NCI-H510A treated with DMSO at 0.1 percent for 48 hours (cell line): Measurements from ENCODE around the gene PALLD.

Experiments
- DNase-seq: peaks from one replicate; lab custom pipeline; 2025; lab: John Stamatoyannopoulos, UW

The PALLD gene

GRCh38 chr4:168734703-168735678 is 238.1 kb downstream of the PALLD start:
- DNase-seq = no peak

- no peak for DNase-seq
Observed at GRCh38 chr4:168735735-168736134, 238.9 kb downstream of the PALLD start.

DNA sequence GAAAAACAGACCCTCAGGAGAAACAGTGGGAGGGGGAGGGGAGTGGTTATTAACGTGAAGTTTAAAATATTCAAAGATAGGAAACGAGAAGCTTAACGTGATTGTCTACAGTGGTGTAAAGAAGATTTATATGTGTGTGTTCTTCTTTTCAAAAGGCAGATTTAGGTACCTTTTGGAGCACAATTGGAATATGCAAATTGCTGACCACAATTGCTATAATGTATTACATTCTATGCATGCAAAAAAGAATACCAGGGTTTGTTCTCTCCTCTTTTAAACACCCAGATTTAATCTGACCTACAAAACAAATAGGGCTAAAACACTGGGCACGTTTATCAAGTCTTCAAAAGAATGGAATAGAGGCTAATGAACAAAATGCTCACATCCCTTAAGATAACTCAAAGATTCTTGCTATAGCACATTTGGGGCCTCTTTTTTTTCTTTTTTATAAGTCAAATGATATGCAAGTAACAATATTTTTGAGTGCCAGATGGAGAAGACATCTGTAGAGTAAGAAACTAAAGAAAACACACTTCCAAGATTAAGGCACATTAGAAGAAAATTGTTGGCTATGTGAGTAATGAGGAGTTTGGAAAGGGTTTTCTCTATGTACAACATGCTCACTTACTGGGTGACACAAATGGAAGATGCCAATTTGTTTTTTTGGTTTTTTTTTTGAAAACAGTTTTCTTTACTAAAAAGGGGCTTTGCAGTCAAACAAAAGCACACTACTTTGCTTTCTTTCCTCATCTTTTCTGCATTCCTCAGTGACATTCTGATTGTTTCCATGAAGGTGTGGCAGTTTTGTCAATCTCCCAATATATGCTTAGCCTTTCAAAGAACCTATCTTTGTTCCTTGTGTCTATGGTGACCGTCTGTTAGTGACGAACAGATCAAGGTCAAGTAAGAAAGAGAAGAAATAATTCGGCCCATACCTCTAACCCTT is 240.3 kb downstream of the PALLD start:
- DNase-seq = no peak

GRCh38 chr4:168737806-168738172 is 240.9 kb downstream of the PALLD start:
- no peak for DNase-seq

GRCh38 chr4:168739886-168740285 is 243.0 kb downstream of the PALLD start:
- DNase-seq = no peak

DNA sequence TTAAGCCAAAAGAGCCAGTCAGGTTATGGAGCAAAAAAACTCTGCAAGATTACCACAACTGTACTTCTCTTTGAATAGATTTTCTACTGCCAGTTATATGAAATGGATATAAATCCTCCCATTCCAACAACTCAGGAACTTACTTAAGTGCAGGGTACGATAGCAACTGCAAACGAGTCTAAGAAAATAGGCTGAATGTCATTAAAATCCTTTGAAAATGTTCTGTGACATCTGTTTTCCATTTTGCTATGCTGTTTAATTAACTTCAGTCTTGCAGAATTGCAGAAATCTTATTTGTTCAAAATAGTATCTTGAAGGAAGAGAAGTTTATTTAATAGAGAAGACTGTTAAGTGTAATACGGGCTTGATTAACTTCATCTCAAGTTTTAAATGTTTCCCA is 243.8 kb downstream of the PALLD start:
- no peak for DNase-seq

DNA sequence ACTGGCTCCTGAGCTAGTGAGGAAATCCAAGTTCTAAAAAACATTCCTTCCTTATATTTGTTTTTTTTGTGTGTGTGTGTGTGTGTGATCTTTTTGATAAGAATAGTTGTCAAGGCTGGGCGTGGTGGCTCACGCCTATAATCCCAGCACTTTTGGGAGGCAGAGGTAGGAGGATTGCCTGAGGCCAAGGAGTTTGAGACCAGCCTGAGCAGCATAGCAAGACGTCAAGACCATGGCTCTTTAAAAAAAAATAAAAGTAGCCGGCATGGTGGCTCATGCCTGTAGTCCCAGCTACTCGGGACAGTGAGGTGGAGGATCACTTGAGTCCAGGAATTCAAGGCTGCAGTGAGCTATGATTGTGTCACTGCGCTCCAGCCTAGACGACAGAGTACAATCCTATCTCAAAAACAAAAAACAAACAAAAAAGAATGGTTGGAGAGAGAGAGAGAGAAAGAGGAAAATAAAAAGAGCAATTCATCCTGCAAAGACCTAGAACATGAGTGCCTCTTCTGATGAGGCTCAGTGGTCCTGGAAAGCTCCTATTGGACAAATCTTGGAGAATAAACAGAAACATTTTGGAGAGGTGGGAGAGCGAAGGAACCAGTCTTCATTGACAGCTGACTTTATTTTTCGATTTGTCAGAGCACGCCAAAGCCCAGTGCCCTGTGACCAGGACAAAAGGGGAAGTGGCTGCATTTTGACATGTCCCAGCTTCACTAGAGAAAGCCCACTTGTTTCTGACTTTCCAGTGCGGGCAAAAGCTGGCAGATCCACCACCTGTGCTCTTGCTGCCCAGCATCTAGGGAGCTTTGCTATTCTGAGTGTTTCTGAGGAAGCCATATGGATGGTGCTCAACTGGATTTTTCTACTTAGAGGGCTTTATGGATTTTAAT is 244.7 kb downstream of the PALLD start:
- DNase-seq = no peak

DNA sequence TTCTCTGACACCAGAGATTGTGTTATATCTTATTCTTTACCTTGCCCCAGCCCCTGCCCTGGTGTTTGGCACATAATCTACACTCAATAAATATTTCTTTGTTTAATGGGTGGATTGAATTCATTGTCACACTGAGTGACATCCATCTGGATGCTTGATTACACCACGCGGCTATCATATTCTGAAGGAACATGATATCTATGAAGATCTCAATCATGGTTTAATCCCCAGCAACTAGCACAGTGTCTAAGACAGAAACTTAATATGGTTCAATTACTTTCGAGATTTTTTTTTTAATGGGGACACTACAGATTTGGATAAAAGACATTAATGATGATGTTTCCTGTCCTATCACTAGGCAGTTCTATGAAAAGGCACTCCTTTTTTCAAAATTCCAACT is 246.3 kb downstream of the PALLD start:
- no peak for DNase-seq

GRCh38 chr4:168743601-168744000 is 246.7 kb downstream of the PALLD start:
- no peak for DNase-seq

DNA sequence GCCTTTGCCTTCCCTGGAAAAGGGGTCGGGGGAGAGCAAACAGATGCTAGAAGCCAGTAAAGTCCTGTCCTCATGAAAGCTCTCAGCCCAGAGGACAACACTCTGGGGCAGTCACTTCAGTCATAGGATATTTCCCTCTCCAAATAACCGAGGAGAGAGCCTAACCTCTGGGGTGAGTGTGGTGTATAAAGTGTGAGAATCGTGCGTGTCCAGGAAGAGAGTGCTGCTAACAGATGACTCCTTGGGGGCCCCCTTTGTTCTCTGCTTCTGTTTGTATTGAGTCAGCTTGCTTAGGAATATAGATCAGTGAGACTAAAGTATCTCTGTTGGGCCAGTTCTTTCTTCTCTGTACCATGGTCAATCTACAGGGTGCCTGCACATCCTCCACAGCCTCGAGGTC is 247.2 kb downstream of the PALLD start:
- DNase-seq = no peak

DNA sequence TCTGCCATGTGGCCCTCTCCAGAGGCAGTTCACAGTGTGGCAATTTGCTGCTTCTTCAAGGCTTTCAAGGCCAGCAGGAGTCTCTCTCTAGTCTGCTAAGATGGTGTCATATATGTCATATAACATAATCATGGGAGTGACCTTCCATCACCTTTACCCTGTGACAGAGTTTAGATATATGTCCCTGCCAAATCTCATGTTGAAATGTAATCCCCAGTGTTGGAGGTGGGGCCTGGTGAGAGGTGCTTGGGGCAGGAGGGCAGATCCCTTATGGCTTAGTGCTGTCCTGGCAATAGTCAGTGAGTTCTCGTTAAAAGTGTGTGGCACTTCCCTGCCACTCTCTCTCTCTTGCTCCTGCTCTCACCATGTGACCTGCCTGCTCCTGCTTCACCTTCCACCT is 252.0 kb downstream of the PALLD start:
- no peak for DNase-seq

DNA sequence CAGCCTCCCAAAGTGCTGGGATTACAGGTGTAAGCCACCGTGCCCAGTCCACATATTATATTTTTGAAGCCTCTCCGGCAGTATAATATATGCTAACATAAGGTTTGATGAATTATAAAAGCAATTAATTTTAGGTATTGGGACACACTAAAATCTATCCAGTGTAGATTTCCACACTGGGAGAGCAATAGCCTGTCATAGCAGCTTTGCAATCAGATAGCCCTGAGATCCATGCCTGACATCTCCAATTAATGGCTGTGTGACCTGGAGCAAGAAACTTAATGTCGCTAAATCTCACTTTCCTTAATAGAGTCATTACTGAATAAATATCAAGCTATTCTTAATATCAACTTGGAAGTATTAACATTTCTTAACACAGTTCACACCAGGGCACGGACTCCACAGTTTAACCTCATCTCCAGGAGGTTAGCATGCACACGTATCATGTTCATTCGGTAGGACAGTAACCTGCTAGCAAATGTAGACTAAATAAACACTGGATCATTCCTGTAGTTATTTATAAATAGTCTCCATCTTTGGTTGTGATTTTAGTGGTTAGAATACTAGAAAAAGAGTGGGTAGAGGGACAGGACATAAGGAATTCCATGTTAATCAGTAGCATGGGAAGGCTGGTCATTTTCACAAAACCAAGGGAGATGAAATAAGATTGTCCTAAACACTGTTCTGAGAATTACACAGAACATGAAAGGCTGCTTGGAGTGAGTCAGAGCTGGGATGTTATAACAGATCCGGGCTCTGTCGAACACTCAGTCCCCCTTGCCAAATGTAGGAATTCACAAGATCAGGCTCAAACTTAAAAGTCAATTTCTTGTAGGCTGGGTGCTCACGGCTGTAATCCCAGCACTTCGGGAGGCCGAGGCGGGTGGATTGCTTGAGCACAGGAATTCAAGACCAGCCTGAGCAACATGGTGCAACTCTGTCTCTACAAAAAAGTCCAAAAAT is 254.7 kb downstream of the PALLD start:
- no peak for DNase-seq

- DNase-seq = no peak
Observed at GRCh38 chr4:168755598-168756477, 259.0 kb downstream of the PALLD start.

GRCh38 chr4:168757500-168757899 is 260.6 kb downstream of the PALLD start:
- no peak for DNase-seq

DNA sequence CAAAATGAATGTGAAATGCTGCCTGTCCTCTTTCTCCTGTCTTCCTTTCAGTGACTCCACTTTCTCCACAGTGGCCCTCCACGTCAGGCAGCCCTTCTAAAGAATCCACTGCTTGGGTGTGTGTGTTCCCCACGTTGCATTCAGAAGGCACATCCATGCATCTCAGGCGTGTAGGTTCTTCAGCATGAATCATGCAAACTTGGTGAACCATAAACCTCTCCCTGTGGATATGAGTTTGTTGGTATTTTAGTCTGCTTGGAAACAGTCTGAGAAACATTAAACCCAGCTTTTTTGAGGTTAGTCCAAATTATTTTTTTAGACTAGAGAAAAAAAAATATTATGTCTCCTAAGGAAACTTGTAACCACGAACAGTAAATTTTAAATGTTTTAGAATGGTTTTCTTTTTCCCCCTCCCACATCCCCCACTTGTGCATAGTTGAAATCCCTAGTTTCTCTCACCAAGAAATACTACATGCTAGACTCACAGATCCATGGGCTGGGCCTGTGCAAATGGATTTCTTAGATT is 261.6 kb downstream of the PALLD start:
- no peak for DNase-seq

DNA sequence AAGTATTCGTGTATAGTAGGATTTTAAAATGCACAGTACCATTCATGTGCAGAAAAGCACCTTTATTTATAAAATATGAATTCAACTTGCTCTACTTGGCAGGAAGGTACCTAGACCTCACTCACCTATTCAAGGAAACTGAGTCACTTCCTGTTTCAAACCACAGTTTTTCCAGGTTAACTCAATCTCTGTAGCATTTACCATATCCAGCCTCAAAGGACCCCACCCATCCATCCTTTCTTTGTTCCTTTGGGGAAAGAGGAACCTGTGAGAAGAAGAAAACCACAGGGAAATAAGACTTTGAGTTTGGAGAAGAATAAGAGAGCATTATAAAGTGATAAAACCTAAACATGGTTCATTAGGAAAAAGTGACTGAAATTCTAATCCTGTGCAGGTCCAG is 262.5 kb downstream of the PALLD start:
- DNase-seq = no peak

- no peak for DNase-seq
Observed at GRCh38 chr4:168759959-168760527, 263.2 kb downstream of the PALLD start.

DNA sequence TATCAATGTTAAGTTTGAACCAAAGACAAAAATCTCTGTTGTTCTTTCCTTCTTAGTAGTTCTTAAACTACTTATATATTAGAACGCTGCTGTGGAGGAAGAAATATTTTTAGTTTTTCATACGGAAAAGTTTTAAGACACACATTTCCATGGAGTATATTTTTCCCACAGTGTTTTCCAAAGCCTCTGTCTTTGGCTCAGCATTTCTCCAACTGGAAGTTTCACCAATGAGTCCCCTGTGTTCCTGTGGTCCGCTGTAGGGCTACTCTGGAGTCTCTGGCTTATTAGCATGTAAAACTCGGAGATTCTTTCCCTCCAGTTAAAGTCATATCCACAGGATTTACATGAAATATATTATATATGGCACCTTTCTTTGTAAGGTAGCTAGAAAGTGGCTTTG is 264.2 kb downstream of the PALLD start:
- no peak for DNase-seq

GRCh38 chr4:168765322-168765721 is 268.5 kb downstream of the PALLD start:
- DNase-seq = no peak
